Measurements from ENCODE around the gene JAK1.
A peak's percentile ranks its signal among the peaks of the same experiment; 100 is the strongest.
"Not testable (repeated sequence)": the region's sequence is repeated elsewhere in the genome, so short reads cannot be mapped to it uniquely, and the experiment has no call there.

Gene JAK1

DNA sequence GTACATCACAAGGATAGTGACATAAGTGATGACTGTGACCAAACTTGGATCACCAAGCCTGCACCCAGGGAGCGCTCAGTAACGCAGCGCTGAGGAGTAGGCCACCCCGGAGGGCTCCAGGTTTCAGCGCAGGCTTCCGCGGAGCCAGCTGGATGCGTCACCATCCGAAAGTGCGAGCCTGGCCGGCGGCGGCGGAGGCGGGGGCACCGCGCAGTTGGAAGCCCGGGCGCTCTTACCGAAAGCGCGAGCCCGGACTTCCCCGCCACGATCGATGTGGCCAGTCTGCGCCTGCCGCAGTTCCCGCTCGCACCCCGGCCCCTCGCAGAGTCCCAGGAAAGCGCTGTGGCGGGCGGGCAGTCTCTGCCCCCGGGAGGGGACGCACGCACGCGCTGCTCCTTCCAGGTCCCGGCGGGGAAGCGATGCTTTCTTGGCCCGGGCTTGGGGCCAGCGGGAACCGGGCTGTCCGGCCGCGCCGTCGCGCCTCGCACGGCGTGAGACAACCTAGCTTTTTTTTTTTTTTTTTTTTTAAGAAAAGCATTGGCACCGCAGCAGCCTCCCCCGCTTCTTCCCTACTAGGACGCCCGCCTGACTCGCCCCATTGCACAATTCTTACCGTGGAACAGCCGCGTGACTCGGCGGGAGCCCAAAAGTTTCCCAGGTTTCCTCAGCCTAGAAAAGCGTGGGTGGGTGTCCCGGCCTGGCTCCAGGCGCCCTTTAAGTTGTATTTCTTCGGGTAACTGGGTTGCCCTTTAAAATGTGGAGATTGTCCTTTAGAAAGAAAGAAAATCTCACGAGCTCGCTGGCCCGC is 36.4 kb upstream of the JAK1 start:
- peak; percentile 55 for DNase-seq (ENCODE audit: low read depth, low spot score)
- no peaks in the 10 kb centered on the region for H3K36me3 ChIP-seq (ENCODE audit: insufficient read depth, insufficient read length, low read length)
- H3K27me3 ChIP-seq (ENCODE audit: insufficient read depth, insufficient read length): peaks cover 52% of the 10 kb centered on the region
- peak overlapping the region; percentile 73 for H3K9ac ChIP-seq (ENCODE audit: insufficient read length, low read depth)
- H3K4me3 ChIP-seq (ENCODE audit: insufficient read length, low read depth): peak overlapping the region; percentile 48
- peaks cover 12% of the 10 kb centered on the region for H3K9me3 ChIP-seq (ENCODE audit: insufficient read depth, low read length)
- TF ChIP-seq SUZ12 (IDR thresholded peaks at IDR 0.05; ENCODE audit: extremely low read depth, insufficient read depth, insufficient read length) (peak; percentile 2), YY1 (IDR thresholded peaks at IDR 0.05; ENCODE audit: insufficient read depth, insufficient read length) (no peak)
- H3K4me1 ChIP-seq (ENCODE audit: insufficient read depth, insufficient read length): peaks cover 7% of the 10 kb centered on the region

DNA sequence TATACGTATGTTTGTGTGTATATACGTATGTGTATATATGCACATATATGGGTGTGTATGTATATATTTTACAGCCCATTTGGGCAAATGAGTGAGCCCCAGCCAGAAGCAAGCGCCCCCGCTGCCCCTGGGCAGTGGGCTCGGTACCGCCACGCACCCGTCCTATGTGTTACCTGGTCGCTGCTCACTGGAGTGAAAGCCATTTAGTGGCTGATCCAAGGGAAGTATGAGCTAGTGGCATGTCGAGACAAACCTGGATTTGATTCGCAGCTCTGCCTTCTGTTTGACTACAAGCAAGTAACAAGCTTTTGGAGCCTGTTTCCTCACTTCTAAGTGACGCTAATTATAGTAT is 35.8 kb upstream of the JAK1 start:
- Histone ChIP-seq H3K4me1 (ENCODE audit: insufficient read depth, insufficient read length) (peaks cover 7% of the 10 kb centered on the region), H3K27me3 (ENCODE audit: insufficient read depth, insufficient read length) (peaks cover 52% of the 10 kb centered on the region), H3K9me3 (ENCODE audit: insufficient read depth, low read length) (peaks cover 12% of the 10 kb centered on the region), H3K9ac (ENCODE audit: insufficient read length, low read depth) (peak overlapping the region; percentile 73), H3K4me3 (ENCODE audit: insufficient read length, low read depth) (peak overlapping the region; percentile 48), H3K36me3 (ENCODE audit: insufficient read depth, insufficient read length, low read length) (no peaks in the 10 kb centered on the region)
- TF ChIP-seq ZNF274 (IDR thresholded peaks at IDR 0.05; ENCODE audit: low read depth, low read length): no peak
- no peak for TF ChIP-seq YY1 (IDR thresholded peaks at IDR 0.05; ENCODE audit: insufficient read depth, insufficient read length)
- no peak for TF ChIP-seq SUZ12 (IDR thresholded peaks at IDR 0.05; ENCODE audit: extremely low read depth, insufficient read depth, insufficient read length)
- no peak for DNase-seq (ENCODE audit: low read depth, low spot score)

DNA sequence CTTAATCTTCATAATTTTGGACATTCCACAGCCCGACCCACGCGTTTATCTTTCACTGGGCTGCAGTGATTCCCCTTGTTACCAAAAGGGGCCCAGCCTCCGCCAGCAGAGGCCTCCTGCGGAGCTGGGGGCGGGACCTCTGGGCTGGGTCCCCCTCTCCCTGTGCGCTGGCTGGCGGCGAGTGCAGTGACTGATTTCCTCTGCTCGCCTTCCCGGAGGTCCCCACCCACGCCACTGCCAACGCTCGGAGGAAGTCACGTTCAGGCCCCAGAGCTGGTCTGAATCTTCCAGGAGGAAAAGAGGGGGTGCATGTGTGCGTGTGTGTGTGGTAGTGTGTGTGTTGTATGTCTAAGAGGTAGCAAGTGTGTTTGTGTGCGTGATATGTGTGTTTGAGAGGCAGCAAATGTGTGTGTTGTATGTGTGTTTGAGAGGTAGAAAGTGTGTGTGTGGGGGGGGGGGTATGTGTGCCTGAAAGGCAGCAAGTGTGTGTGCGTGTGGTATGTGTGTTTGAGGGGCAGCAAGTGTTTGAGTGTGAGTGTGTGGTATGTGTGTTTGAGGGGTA is 35.0 kb upstream of the JAK1 start:
- Histone ChIP-seq H3K4me1 (ENCODE audit: insufficient read depth, insufficient read length) (peaks cover 7% of the 10 kb centered on the region), H3K36me3 (ENCODE audit: insufficient read depth, insufficient read length, low read length) (no peaks in the 10 kb centered on the region), H3K27me3 (ENCODE audit: insufficient read depth, insufficient read length) (peaks cover 51% of the 10 kb centered on the region), H3K9ac (ENCODE audit: insufficient read length, low read depth) (peak overlapping the region; percentile 27), H3K4me3 (ENCODE audit: insufficient read length, low read depth) (peak overlapping the region; percentile 16), H3K9me3 (ENCODE audit: insufficient read depth, low read length) (peaks cover 12% of the 10 kb centered on the region)
- TF ChIP-seq SUZ12 (IDR thresholded peaks at IDR 0.05; ENCODE audit: extremely low read depth, insufficient read depth, insufficient read length) (no peak), YY1 (IDR thresholded peaks at IDR 0.05; ENCODE audit: insufficient read depth, insufficient read length) (no peak), ZNF274 (IDR thresholded peaks at IDR 0.05; ENCODE audit: low read depth, low read length) (no peak)
- DNase-seq (ENCODE audit: low read depth, low spot score): no peak

DNA sequence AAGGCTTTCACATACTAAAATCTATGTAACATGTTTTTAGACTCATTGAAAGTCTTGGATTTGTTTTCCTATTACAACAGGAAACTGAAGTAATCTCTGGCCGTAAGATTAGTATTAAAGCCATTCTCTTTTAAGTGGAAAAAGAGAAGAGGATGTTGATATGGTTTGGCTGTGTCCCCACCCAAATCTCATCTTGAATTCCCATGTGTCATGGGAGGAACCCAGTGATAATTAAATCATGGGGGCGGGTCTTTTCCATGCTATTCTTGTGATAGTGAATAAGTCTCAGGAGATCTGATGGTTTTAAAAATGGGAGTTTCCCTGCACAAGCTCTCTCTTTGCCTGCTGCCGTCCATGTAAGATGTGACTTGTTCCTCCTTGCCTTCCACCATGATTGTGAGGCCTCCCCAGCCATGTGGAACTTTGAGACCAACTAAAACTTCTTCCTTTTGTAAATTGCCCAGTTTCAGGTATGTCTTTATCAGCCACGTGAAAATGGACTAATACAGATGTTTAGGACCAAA is 32.1 kb upstream of the JAK1 start:
- not testable (repeated sequence) for DNase-seq (ENCODE audit: low read depth, low spot score); H3K4me1 ChIP-seq (ENCODE audit: insufficient read depth, insufficient read length); H3K36me3 ChIP-seq (ENCODE audit: insufficient read depth, insufficient read length, low read length); H3K9ac ChIP-seq (ENCODE audit: insufficient read length, low read depth); H3K4me3 ChIP-seq (ENCODE audit: insufficient read length, low read depth)
- Histone ChIP-seq H3K9me3 (ENCODE audit: insufficient read depth, low read length) (peaks cover 12% of the 10 kb centered on the region), H3K27me3 (ENCODE audit: insufficient read depth, insufficient read length) (peaks cover 29% of the 10 kb centered on the region)

DNA sequence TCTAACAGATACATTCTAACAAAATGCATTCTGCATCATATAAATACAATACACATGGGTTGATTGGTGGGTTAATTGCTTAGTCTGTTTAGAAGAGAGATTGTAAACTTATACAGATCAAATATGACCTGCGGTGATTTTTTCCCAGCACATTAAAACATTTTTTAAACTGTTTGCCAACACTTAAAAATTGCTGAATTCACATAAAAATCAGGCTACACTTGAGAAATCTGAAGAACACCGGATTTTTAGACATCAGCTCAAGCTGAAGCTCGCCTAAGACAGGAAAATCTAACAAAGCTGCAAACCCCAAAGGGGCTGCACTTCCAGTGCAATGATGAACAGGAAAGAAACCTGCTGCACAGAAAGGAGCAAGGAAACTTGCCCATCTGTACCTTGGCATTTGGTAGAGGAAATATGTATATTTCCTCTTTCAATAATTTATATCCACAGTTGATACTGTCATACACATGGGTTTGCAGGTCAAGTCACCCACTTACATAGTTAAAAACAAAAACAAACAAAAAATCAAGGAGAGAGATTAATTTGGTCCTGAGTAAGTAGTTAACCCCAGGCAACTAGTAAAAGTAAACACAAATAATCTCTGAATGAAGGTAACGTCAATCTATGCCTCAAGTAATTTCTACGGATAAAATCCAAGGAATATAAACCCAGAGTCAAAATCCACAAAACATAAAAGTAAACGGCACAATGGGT is 30.4 kb upstream of the JAK1 start:
- TF ChIP-seq YY1 (IDR thresholded peaks at IDR 0.05; ENCODE audit: insufficient read depth, insufficient read length) (no peak), SUZ12 (IDR thresholded peaks at IDR 0.05; ENCODE audit: extremely low read depth, insufficient read depth, insufficient read length) (no peak), ZNF274 (IDR thresholded peaks at IDR 0.05; ENCODE audit: low read depth, low read length) (no peak)
- peaks cover 7% of the 10 kb centered on the region for H3K4me1 ChIP-seq (ENCODE audit: insufficient read depth, insufficient read length)
- no peak overlapping the region for H3K9ac ChIP-seq (ENCODE audit: insufficient read length, low read depth)
- peaks cover 11% of the 10 kb centered on the region for H3K27me3 ChIP-seq (ENCODE audit: insufficient read depth, insufficient read length)
- peaks cover 12% of the 10 kb centered on the region for H3K9me3 ChIP-seq (ENCODE audit: insufficient read depth, low read length)
- H3K4me3 ChIP-seq (ENCODE audit: insufficient read length, low read depth): no peak overlapping the region
- no peak for DNase-seq (ENCODE audit: low read depth, low spot score)
- no peaks in the 10 kb centered on the region for H3K36me3 ChIP-seq (ENCODE audit: insufficient read depth, insufficient read length, low read length)

- TF ChIP-seq SUZ12 (IDR thresholded peaks at IDR 0.05; ENCODE audit: extremely low read depth, insufficient read depth, insufficient read length) (no peak), YY1 (IDR thresholded peaks at IDR 0.05; ENCODE audit: insufficient read depth, insufficient read length) (no peak), ZNF274 (IDR thresholded peaks at IDR 0.05; ENCODE audit: low read depth, low read length) (no peak)
- H3K4me3 ChIP-seq (ENCODE audit: insufficient read length, low read depth): no peak overlapping the region
- H3K27me3 ChIP-seq (ENCODE audit: insufficient read depth, insufficient read length): no peaks in the 10 kb centered on the region
- peaks cover 12% of the 10 kb centered on the region for H3K9me3 ChIP-seq (ENCODE audit: insufficient read depth, low read length)
- no peak overlapping the region for H3K9ac ChIP-seq (ENCODE audit: insufficient read length, low read depth)
- no peaks in the 10 kb centered on the region for H3K36me3 ChIP-seq (ENCODE audit: insufficient read depth, insufficient read length, low read length)
- DNase-seq (ENCODE audit: low read depth, low spot score): no peak
- H3K4me1 ChIP-seq (ENCODE audit: insufficient read depth, insufficient read length): no peaks in the 10 kb centered on the region
These were observed 29.0 kb upstream of the JAK1 start for GRCh38 chr1:64995316-64995715.

All from NT2/D1 (cell line).